Activated B cell treated with CpG ODN at 0.5 μM for 24 hours (primary cell): ENCODE data around the gene CYP26B1. TPM values are rescaled to one million over a fixed set of nuclear protein-coding genes. Genes with fewer than 3 reads are reported as not detected.

ENCODE experiments used
- ATAC-seq: fragments of 200-7000 bp; cut with Tn5 transposase; one replicate; pipeline ENCODE4 v1.10.0; 2021; ENCODE audit warnings: low read depth, mild to moderate bottlenecking, moderate library complexity
- CTCF ChIA-PET: fragments of 350-600 bp; sonication (Branson Sonifier 250); formaldehyde crosslinking; loops from one replicate; lab custom pipeline; 2021; ENCODE audit warnings: antibody characterized with exemption; lab: Charles Lee
- POLR2A ChIA-PET: fragments of 350-600 bp; sonication (Branson Sonifier 250); formaldehyde crosslinking; loops from one replicate; lab custom pipeline; 2021; ENCODE audit warnings: antibody characterized with exemption; lab: Charles Lee
- DNase-seq: peaks from one replicate; pipeline ENCODE4 v3.0.0; 2022
- H3K27ac Mint-ChIP-seq: one replicate; pipeline ENCODE4 v1.8.0; 2020; ENCODE audit warnings: mixed read lengths
- H3K27me3 Mint-ChIP-seq: one replicate; pipeline ENCODE4 v1.8.0; 2021; ENCODE audit warnings: mixed read lengths
- H3K36me3 Mint-ChIP-seq: one replicate; pipeline ENCODE4 v1.8.0; 2021; ENCODE audit warnings: low read depth, mixed read lengths
- H3K4me1 Mint-ChIP-seq: one replicate; pipeline ENCODE4 v1.8.0; 2021; ENCODE audit warnings: mixed read lengths
- H3K4me3 Mint-ChIP-seq: one replicate; pipeline ENCODE4 v1.8.0; 2020; ENCODE audit warnings: mild to moderate bottlenecking, mixed read lengths
- H3K9me3 Mint-ChIP-seq: one replicate; pipeline ENCODE4 v1.8.0; 2020; ENCODE audit warnings: mixed read lengths
- intact Hi-C: fragments of 100-400 bp; cut with micrococcal nuclease; formaldehyde crosslinking; loops from one replicate; pipeline ENCODE4 v1.15.1; 2024
- total RNA-seq: library from RNA; stranded (reverse); gene quantifications from 2 replicates; pipeline ENCODE4 v1.2.3, GENCODE V29; 2022
- TF ChIP-seq, protein P1 (sequence below): fragments of 200-600 bp; IDR thresholded peaks from one replicate; pipeline ENCODE4 v1.8.0; 2022; ENCODE audit warnings: antibody characterized with exemption, mild to moderate bottlenecking

CYP26B1 gene
- total RNA-seq, 1 donor from 2014 or later = not detected

GRCh38 chr2:72144632-72145288 lies 2.9 kb downstream of the CYP26B1 start:
- Mint-ChIP-seq H3K27ac (no peak overlapping the region), H3K36me3 (no peaks in the 10 kb centered on the region), H3K27me3 (peaks cover 50% of the 10 kb centered on the region), H3K4me1 (peaks cover 39% of the 10 kb centered on the region), H3K4me3 (peak overlapping the region; percentile 52), H3K9me3 (peaks cover 4% of the 10 kb centered on the region)
- ChIA-PET POLR2A (no interaction called here), CTCF (no interaction called here)
- DNase-seq = no peak
- intact Hi-C loops = loop anchor here (5.0 to 10.0 kb wide), 3 partner anchors 430 to 1150 kb away; partner anchors contain the start of genes EGR4 and EMX1
- TF ChIP-seq, protein P1, sequence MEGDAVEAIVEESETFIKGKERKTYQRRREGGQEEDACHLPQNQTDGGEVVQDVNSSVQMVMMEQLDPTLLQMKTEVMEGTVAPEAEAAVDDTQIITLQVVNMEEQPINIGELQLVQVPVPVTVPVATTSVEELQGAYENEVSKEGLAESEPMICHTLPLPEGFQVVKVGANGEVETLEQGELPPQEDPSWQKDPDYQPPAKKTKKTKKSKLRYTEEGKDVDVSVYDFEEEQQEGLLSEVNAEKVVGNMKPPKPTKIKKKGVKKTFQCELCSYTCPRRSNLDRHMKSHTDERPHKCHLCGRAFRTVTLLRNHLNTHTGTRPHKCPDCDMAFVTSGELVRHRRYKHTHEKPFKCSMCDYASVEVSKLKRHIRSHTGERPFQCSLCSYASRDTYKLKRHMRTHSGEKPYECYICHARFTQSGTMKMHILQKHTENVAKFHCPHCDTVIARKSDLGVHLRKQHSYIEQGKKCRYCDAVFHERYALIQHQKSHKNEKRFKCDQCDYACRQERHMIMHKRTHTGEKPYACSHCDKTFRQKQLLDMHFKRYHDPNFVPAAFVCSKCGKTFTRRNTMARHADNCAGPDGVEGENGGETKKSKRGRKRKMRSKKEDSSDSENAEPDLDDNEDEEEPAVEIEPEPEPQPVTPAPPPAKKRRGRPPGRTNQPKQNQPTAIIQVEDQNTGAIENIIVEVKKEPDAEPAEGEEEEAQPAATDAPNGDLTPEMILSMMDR = no peak
- ATAC-seq = no peak

DNA sequence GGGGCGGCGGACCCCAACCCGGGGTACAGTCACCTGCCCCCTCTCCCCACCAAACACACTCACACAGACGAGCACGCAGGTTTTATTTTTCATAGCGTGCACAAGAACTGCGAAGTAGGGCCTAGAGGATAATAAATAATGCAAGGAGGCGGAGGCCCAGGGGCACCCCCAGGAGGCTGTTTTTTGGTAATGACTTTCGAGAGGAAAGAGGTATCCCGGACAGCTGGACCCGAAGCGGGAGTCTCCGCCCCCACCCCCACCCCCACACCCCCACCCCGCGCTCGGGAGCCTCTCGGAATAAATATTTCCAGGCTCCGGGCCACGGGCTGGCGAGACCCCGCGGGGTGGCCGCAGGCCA lies 3.4 kb downstream of the CYP26B1 start:
- peaks cover 4% of the 10 kb centered on the region for H3K9me3 Mint-ChIP-seq
- peaks cover 34% of the 10 kb centered on the region for H3K4me1 Mint-ChIP-seq
- ChIA-PET CTCF (no interaction called here), POLR2A (no interaction called here)
- H3K4me3 Mint-ChIP-seq = no peak overlapping the region
- intact Hi-C loops = loop anchor here (10.0 kb wide), 2 partner anchors 431 to 1151 kb away; partner anchors contain the start of gene EGR4
- peaks cover 45% of the 10 kb centered on the region for H3K27me3 Mint-ChIP-seq
- H3K36me3 Mint-ChIP-seq = no peaks in the 10 kb centered on the region
- H3K27ac Mint-ChIP-seq = no peak overlapping the region
- no peak for ATAC-seq
- TF ChIP-seq, protein P1 = no peak
- DNase-seq = no peak

DNA sequence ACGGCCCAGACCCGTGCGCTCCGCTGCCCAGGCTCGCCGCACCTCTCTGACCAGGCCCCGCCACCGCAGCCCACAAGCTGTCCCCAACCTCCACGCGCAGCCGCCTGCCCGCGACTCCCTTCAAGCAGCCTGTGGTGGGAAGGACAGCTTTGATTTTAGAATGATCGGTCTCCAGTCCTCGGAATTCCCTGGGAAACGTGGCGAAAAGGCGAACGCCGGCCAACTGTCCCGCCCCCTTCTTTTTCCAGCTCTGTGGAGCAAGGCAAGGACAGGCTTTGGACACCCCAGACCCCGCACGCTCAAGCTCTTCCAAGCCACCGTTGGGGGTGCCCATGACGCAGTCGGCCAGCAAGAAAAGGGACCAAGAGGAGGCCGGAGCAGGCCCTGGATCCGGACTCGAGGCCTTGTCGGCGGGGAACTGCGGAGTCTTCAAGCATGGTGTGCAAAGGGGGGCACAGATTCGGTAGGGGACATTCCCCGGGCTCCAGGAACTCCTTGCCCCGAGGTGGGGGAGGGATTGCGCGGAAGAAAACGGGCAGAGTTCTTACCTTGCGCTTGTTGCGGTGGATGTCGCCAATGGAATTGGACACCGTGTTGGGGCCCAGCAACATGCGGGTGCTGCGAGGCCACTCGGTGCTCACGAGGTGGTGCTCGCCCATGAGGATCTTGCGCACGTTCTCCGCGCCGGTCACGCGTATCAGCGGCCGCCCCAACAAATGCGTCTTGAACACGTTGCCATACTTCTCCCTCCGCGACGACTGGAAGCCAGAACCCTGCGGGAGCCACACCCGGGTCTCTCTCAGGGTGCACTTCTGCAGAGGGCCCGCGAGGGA lies 4.0 kb downstream of the CYP26B1 start:
- Mint-ChIP-seq H3K4me3 (no peak overlapping the region), H3K9me3 (peaks cover 4% of the 10 kb centered on the region), H3K4me1 (peaks cover 30% of the 10 kb centered on the region), H3K36me3 (no peaks in the 10 kb centered on the region), H3K27me3 (peaks cover 41% of the 10 kb centered on the region), H3K27ac (no peak overlapping the region)
- intact Hi-C loops = loop anchor here (10.0 kb wide), 2 partner anchors 431 to 1151 kb away; partner anchors contain the start of gene EGR4
- TF ChIP-seq, protein P1 = no peak
- ChIA-PET POLR2A (no interaction called here), CTCF (no interaction called here)
- ATAC-seq = no peak
- no peak for DNase-seq

- Mint-ChIP-seq H3K27me3 (peaks cover 36% of the 10 kb centered on the region), H3K4me3 (no peak overlapping the region), H3K9me3 (peaks cover 4% of the 10 kb centered on the region), H3K27ac (no peak overlapping the region), H3K4me1 (peaks cover 24% of the 10 kb centered on the region), H3K36me3 (no peaks in the 10 kb centered on the region)
- TF ChIP-seq, protein P1 = no peak
- ChIA-PET POLR2A (no interaction called here), CTCF (no interaction called here)
- DNase-seq (no peak), ATAC-seq (no peak)
- intact Hi-C loops = loop anchor here (10.0 kb wide), 2 partner anchors 432 to 1152 kb away; partner anchors contain the start of gene EGR4
Measured at GRCh38 chr2:72142570-72143440, 4.9 kb downstream of the CYP26B1 start.
